GM12873 (cell line): ENCODE results near the gene PTPRD.
A peak's percentile ranks its signal among the peaks of the same experiment; 100 is the strongest.

Experiments used
- CTCF ChIP-seq: IDR thresholded peaks from 2 replicates; pipeline ENCODE4 v1.5.1; 2012; ENCODE audit warnings: low read depth, mild to moderate bottlenecking, moderate library complexity, low read length, control low read depth; ENCODE audit not compliant: insufficient read depth; ENCODE audit errors: missing control alignments

The PTPRD gene

GRCh38 chr9:9942764-9943424, 669.9 kb downstream of the PTPRD start:
- TF ChIP-seq CTCF = peak; percentile 89

GRCh38 chr9:9938432-9938831, 674.4 kb downstream of the PTPRD start:
- TF ChIP-seq CTCF = no peak

GRCh38 chr9:9924376-9924775, 688.4 kb downstream of the PTPRD start:
- TF ChIP-seq CTCF = no peak

GRCh38 chr9:9921805-9922204, 691.0 kb downstream of the PTPRD start:
- TF ChIP-seq CTCF = no peak

GRCh38 chr9:9920425-9921060, 692.3 kb downstream of the PTPRD start:
- TF ChIP-seq CTCF = peak; percentile 25

GRCh38 chr9:9919174-9919775, 693.5 kb downstream of the PTPRD start:
- no peak for TF ChIP-seq CTCF

DNA sequence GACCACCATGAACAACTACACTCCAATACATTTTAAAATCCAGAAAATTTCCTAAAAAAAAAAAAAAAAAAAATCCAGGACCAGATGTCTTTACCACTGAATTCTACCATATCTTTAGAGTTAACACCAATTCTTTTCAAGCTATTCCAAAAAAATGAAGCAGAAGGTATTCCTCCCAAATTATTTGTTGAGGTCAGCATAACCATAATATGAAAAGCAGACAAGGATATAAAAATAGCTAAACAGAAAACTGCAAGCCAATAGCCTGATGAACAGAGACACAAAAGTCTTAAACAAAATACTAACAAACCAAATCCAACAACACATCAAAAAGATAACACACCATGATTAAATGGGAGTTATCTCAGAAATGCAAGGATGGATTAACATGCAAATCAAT, 695.4 kb downstream of the PTPRD start:
- no peak for TF ChIP-seq CTCF
